H7 (cell line): ENCODE measurements around the gene ARHGAP20. TPM values are rescaled to one million over a fixed set of nuclear protein-coding genes. Genes with fewer than 3 reads are reported as not detected.
"Not testable (repeated sequence)": the region's sequence is repeated elsewhere in the genome, so short reads cannot be mapped to it uniquely, and the experiment has no call there.

Source experiments
- DNase-seq: peaks from one replicate; pipeline ENCODE4 v3.0.0; 2012
- H3K27me3 ChIP-seq: 2 replicates; pipeline ENCODE4 v1.6.0; 2011; ENCODE audit warnings: mild to moderate bottlenecking, low read length; ENCODE audit not compliant: control insufficient read depth, insufficient read depth
- H3K36me3 ChIP-seq: replicated peaks from 2 replicates; pipeline ENCODE4 v1.5.1; 2011; ENCODE audit warnings: low read length; ENCODE audit not compliant: control insufficient read depth, insufficient read depth
- H3K4me3 ChIP-seq: 2 replicates; pipeline ENCODE4 v1.5.1; 2011; ENCODE audit warnings: low read depth, mild to moderate bottlenecking, control low read depth, low read length, moderate library complexity; ENCODE audit not compliant: insufficient read depth
- total RNA-seq: library from RNA; depleted of rRNA; stranded (reverse); fragments of >200 nt; shearing (Covaris generic); gene quantifications from 2 replicates; pipeline ENCODE4 v1.2.3, GENCODE V29; 2014

Gene ARHGAP20
- total RNA-seq, 1 experiment from 2014 or later = 0.14 TPM

DNA sequence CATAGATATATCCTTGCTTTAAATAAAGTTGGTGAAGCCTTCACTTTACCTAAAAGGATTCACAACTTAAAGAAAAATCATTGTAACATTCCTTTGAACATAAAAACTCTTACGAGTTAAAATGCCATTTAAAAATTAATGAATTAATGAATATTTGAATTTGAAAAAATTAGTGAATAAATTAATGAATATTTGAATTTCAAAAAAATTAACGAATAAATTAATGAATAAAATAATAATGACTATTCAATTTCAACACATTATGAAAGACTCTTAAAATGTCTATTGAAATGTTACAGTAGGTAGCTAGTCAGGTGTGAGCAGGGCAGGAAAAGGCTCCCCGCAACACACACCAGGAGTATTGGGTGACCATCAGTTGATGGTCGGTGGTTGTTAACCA is 22.9 kb downstream of the ARHGAP20 start:
- Histone ChIP-seq H3K36me3 (no peaks in the 10 kb centered on the region), H3K4me3 (no peak overlapping the region), H3K27me3 (no peaks in the 10 kb centered on the region)
- DNase-seq = no peak

DNA sequence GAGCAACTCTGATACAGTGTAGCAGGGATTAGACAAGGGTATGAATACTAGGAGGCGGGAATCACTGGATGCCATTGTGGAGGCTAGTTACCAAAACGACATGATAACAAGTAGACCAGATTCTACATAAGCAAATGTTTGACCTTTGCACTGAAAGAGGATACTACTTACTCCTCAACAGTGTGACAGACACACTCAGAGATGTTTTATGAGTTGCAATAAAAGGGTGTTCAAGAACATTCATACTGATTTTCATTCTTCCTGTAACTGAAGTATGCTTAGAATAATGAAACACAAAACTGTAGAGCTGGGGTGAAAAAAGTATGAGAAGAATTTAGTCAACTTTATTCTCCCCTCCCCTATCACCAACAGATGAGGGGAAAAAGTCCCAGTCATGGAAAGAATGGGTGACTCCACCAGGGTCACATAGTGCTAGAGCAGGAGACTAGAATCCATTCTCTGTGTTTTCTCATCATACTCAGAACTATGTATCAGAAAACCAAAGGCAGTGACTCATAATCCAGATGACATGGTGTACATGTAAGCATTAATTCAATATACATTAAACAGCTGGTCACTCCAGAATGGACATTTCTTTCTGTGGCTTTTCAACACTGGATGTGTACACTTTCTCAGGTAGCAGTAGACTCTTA is 32.8 kb downstream of the ARHGAP20 start:
- H3K4me3 ChIP-seq = no peak overlapping the region
- H3K27me3 ChIP-seq = no peaks in the 10 kb centered on the region
- no peak for DNase-seq
- no peaks in the 10 kb centered on the region for H3K36me3 ChIP-seq

DNA sequence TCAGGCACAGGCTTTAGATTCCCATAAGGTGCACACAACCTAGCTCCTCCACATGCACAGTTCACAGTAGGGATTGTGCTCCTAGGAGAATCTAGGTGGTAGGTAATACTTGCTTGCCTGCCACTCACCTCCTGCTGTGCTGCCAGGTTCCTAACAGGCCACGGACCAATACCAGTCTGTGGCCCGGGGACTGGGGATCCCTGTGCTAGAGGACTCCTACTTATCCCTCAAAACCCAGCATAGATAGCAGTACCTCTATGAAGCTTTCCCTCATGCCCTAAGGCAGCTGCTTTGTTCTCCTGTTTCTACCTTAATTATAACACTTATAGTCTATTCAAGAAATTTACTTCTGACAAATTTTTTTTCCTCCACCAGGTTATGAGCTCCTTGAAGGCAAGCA is 36.7 kb downstream of the ARHGAP20 start:
- no peak for DNase-seq
- H3K36me3 ChIP-seq = no peaks in the 10 kb centered on the region
- H3K27me3 ChIP-seq = no peaks in the 10 kb centered on the region
- H3K4me3 ChIP-seq = no peak overlapping the region

DNA sequence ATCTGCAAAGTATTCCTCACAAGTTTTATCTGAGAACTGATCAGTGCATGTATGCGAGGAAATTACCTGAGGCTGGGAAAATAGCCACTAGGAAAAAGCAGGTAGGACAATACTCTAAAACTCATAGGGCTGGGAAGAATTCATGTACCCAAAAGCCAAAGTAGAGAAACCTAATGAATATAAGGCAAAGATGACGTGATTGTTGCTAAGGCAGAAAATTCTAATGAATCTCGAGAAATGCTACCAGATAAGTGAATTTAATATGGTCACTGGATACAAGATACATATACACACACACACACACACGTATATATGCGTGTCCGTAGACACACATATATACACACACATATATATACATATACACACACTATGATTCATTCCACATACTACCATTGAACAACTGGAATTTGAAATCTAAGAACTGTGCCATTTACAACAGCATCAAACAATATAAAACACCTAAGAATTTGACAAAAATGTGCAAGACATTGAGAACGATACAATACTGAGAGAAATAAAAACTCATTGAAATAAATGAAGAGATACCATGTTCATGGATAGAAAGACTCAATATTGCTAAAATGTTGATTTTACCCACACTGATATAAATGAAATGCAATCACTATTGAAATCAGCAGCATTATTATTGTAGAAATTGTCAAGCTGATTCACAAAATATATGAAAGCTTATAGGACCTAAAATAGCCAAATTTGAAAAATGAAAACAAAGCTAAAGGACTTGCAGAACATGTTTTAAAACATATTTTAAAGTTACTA is 46.4 kb downstream of the ARHGAP20 start:
- no peak for DNase-seq
- no peaks in the 10 kb centered on the region for H3K36me3 ChIP-seq
- H3K27me3 ChIP-seq = no peaks in the 10 kb centered on the region
- no peak overlapping the region for H3K4me3 ChIP-seq

DNA sequence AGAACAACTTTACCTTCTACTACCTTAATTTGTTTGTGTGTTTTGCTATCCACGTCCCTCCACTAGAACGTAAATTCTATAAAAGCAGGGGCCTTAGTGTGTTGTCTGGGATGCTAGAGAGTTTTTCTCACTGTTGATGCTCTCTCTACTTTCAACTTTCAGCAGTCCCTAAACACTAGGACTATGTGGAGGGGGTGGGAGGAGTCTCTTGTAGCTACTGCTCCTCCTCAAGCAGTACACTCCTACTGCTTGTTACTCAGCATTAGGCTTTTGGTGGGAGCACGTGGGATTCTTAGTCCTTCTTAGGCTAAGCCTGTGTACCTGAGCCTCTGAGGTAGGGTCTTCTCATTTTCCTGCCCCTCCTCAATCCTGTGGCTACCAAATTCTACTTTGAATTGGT is 56.3 kb downstream of the ARHGAP20 start:
- no peak for DNase-seq

DNA sequence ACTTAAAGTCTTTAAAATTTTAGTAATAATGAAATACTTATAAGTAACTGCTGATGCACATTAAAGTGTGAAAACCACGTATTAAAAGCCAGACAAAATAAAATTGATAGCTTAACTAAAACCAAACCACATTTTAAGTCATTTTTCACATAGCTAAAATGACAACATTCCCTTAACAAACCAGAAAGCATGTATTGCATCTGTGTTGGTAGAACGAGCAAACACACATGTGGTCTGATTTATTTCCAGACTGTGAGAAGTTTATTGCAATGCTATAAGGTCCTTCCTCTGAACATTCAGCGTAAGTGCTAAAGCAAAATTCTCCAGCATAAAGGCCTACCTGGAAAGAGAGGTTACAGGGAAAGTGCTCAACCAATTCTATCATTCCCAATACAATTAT is 57.8 kb downstream of the ARHGAP20 start:
- DNase-seq = no peak
- Histone ChIP-seq H3K4me3 (no peak overlapping the region), H3K27me3 (no peaks in the 10 kb centered on the region), H3K36me3 (no peaks in the 10 kb centered on the region)

More for the DNA sequence above, 56.3 kb downstream of the ARHGAP20 start:
- Histone ChIP-seq H3K27me3 (no peaks in the 10 kb centered on the region), H3K36me3 (no peaks in the 10 kb centered on the region), H3K4me3 (no peak overlapping the region)

DNA sequence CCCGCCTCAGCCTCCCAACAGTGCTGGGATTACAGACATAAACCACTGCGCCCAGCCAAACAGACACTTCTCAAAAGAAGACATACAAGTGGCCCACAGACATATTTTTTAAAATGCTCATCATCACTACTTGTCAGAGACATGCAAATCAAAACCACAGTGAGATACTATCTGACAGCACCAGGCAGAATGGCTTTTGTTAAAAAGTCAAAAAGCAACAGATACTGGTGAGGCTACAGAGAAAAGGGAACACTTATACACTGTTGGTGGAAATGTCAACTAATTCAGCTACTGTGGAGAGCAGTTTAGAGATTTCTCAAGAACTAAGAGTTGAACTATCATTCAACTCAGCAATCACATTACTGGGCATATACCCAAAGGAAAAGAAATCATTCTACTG is 67.0 kb downstream of the ARHGAP20 start:
- Histone ChIP-seq H3K4me3 (no peak overlapping the region), H3K36me3 (no peaks in the 10 kb centered on the region), H3K27me3 (no peaks in the 10 kb centered on the region)
- no peak for DNase-seq

DNA sequence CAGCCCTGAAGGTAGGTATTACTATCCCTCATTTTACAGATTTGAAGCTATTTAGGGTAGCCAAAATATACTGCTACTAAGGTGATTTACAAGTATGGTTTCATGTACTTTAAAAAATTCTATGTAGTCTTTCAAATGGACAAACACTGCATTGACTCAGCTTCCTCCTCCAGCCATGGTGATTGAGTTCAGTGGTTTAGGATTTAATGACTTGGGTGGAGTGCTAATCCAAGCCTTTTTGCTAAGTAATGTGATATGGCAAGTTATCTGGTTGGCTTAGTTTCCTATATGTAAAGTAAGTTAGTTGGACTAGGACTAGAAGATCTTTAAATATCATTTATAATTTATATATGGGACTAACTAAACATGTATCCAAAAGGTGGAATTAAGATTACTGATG is 77.9 kb downstream of the ARHGAP20 start:
- no peak overlapping the region for H3K4me3 ChIP-seq
- no peak for DNase-seq
- no peaks in the 10 kb centered on the region for H3K27me3 ChIP-seq
- no peaks in the 10 kb centered on the region for H3K36me3 ChIP-seq

DNA sequence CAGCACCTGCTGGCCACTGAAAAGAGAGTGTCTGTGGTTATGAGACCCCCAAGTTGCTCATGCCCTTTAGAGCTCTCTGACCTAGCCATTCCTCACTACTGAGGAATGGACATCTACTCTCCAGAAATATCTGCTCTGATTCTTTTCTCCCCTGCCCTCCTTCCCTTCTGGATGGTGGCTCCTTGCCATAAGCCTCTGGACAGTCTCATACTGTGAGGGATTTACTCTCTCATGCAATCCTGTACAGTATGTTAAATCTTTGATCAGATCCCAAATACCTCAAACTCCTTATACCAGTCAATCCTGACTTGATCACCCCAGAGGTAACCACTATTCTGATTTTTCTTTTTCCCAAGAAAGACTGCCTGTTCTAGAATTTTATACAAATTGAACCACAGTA is 80.7 kb downstream of the ARHGAP20 start:
- H3K36me3 ChIP-seq = no peaks in the 10 kb centered on the region

DNA sequence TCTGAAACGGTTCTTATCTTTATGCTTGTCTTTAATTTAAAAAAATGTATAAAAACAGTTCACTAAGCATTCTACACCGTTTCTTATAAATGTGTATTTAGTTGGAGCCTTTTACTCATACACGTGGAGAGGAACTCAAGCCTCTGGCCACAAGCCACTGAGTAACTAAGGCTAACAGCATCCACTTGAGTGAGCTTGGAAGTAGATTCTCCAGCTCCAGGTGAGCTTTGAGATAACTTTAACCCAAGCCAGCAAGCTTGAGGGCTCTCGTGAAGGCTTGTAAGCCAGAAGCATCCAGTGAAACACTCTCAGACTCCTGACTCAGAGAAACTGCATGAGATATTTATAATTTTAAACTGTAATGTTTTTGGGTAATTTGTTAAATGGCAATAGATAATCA is 82.6 kb downstream of the ARHGAP20 start:
- Histone ChIP-seq H3K27me3 (no peaks in the 10 kb centered on the region), H3K4me3 (no peak overlapping the region), H3K36me3 (no peaks in the 10 kb centered on the region)
- no peak for DNase-seq

More for the DNA sequence above, 80.7 kb downstream of the ARHGAP20 start:
- DNase-seq = no peak
- H3K27me3 ChIP-seq = no peaks in the 10 kb centered on the region
- H3K4me3 ChIP-seq = no peak overlapping the region

DNA sequence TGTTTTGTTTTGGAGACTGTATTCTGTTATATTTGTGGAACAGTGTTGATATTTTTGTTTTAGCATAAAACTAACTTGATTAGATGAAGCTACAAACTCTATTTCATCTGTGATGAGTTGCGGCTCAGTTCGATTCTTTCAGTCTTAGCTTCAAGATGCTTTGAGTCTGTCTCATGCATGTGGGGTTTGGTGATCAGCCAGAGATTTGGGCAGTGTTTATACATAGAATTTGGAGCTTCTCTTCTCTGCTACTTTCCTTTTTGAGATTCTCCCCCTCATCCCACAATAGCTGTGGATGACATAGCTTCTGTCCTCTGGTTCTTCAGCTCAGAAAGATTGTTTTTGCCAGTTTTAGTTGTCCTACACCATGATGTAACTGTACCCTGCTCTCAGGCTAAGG is 90.4 kb downstream of the ARHGAP20 start:
- H3K36me3 ChIP-seq = no peaks in the 10 kb centered on the region
- H3K4me3 ChIP-seq = no peak overlapping the region
- DNase-seq = no peak
- no peaks in the 10 kb centered on the region for H3K27me3 ChIP-seq

DNA sequence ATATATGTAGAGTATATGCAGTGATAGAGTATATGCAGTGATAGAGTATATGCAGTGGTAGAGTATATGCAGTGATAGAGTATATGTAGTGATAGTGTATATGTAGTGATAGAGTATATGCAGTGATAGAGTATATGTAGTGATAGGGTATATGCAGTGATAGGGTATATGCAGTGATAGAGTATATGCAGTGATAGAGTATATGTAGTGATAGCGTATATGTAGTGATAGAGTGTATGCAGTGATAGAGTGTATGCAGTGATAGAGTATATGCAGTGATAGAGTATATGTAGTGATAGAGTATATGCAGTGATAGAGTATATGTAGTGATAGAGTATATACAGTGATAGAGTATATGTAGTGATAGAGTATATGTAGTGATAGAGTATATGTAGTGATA is 92.9 kb downstream of the ARHGAP20 start:
- H3K27me3 ChIP-seq, H3K4me3 ChIP-seq, DNase-seq, H3K36me3 ChIP-seq: not testable (repeated sequence)

DNA sequence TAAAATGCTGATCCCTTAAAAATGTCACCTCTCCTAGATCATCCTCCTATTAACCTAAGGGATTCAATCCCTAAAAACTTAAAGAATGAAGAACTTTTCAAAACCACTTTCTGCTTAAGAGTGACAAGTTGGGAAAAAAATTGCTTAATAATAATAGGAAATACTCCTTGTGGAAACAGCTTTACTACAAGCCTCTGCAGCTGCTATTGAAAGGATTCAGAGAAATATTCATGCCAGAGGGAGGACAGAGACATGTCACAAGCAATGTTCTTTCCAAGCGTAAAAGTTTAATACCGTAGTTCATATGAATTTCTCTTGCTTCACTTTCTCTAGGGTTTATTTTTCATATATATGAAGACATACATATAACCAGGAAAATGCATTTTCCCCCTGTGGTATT is 98.2 kb downstream of the ARHGAP20 start:
- no peak overlapping the region for H3K4me3 ChIP-seq
- H3K36me3 ChIP-seq = no peaks in the 10 kb centered on the region

DNA sequence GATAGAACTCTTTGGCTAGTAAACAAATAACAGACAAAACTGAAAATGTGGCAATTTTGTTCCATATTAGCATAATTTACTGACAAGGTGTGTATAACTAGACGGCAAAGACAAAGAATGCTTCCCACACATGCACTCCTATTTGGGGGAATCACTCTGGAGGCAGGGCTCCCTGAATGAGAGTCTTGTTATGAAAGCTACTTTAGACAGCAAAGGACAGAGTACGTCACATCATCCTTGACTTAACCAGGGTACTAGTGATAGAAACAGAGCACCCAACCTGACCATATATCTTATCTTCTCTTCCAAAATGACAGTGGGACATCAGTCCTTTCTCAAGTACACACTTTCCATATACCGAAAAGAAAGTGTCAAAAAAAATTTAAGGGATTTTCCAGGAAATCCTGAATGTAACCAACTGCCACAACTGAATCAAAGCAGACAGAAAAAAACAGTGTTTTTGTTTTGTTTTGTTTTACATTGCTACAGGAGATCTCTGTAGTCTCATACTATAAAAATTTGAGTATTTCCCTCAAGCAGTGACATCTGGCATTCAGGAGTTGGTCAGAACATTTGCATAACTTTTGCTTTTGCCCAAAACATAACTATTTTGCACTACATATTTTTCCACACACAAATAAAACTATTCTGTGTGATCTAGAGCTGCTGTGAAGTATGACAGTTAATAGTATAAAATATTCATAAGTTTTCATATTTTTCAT is 98.9 kb downstream of the ARHGAP20 start:
- H3K4me3 ChIP-seq = no peak overlapping the region
- no peak for DNase-seq
- H3K27me3 ChIP-seq = no peaks in the 10 kb centered on the region
- H3K36me3 ChIP-seq = no peaks in the 10 kb centered on the region

More for the DNA sequence above, 98.2 kb downstream of the ARHGAP20 start:
- no peak for DNase-seq
- H3K27me3 ChIP-seq = no peaks in the 10 kb centered on the region

DNA sequence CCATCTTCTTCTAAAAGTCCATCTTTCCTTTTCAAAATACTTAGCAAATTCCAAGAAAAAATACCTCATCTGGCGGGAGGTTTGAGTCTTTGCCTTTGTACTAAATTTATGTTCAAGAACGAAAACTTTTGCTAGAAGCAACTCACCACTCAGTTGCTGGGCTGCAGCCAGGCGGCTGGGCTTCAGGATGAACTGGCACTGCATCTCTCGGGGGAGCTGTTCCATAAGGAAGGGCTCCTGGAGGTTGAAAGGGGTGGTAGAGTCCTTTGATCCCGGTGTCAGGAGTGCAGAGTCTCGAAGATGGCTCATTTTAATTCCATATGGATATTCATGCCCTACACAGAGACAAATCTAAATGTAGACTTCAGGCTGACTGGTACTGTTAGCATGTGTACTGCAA is 105.8 kb downstream of the ARHGAP20 start:
- no peaks in the 10 kb centered on the region for H3K36me3 ChIP-seq
- no peak overlapping the region for H3K4me3 ChIP-seq
- H3K27me3 ChIP-seq = no peaks in the 10 kb centered on the region
- peak; percentile 57 for DNase-seq
